Left renal cortex interstitium (tissue), 4 donors: ENCODE results near the gene COL1A2. TPM values are rescaled to one million over a fixed set of nuclear protein-coding genes. Genes with fewer than 3 reads are reported as not detected.
A peak's percentile ranks its signal among the peaks of the same experiment; 100 is the strongest.

Experiments used
- DNase-seq, 4 donors: peaks; one replicate each; pipeline ENCODE4 v3.0.0-alpha.2; 2013; ENCODE audit warnings: low read depth in 4 of 4, low spot score in 2 of 4, missing footprints in 1 of 4
- polyA plus RNA-seq, 4 donors: library from polyadenylated mRNA; unstranded; fragments of 120-200 nt; gene quantifications; one replicate each; pipeline ENCODE4 v1.2.1, GENCODE V29; 2013; ENCODE audit not compliant: insufficient read length in 4 of 4

COL1A2 gene
- polyA plus RNA-seq, 4 donors: 631 to 862 (median 765) TPM

DNA sequence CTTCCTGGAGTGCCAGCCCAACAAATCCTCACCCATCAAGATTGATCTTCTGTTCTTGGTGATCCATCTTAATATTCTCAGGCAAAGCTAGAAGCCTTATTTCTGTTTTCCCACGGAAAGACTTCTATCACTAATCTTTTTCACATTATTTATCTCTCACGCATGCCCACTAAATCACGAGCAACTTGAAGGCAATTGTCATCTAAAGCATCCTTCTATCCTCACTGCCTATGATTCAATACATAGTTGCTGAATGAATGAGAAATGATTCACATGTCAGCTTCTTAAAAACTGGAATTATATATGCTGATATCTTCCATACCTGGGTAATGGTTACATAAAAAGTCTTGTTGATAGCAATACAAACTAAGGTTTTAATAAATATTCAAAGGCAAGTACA lies 12.6 kb upstream of the COL1A2 start:
- no peak for DNase-seq

DNA sequence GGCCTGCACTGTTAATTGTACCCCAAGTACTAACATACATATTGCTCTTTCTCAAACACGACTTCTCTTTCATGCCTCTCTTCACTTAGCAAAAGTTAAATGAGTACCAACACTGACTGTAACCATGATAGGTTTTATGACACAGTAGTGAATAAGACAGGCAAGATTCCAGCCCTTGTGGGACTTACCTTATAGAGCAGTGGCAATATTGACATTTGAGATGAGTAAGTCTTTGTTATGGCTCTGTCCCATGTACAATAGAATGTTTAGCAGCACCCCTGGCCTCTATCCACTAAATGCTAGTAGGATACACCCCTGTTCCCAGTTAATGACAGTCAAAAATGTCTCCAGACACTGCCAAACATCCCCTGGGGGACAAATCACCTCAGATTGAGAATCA lies 11.9 kb upstream of the COL1A2 start:
- no peak for DNase-seq

DNA sequence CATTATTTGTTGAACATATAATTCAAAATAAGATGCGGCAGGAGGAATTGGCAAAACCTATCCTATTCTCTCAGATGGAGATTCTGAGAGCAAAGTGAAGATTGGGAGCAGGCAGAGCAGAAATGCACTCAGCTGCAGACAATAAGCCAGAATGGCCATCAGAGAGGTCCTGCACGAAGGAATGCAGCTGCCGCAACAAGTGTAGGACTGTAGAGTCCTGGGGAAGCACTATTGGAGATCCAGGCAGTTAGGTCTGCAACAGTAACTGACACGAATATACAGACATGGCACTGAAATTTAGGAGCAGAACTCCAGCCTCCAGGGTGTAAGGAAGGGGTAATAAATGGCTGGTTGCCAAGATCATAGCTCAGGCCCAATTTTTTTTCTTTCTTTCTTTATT lies 10.4 kb upstream of the COL1A2 start:
- DNase-seq: no peak

GRCh38 chr7:94386416-94386815 lies 8.3 kb upstream of the COL1A2 start:
- no peak for DNase-seq

GRCh38 chr7:94388540-94388939 lies 6.2 kb upstream of the COL1A2 start:
- DNase-seq: no peak

DNA sequence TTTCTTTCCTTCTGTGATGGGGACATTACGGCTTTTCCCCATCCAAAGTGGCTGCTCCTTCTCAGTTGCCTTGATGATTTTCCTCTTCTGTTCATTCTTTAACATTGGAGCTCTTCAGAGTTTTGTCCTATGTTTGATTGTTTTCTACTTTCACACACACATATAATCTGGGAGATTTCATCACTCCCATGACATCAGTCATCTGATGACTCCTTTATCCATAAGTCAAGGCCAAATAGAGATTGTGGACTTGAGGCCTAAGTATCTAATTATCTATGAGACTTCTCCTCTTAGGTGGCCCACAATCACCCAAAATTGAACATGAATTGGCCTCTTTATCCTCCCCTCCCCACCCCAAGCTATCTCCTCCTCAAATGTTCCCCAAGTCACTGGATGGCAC lies 5.3 kb upstream of the COL1A2 start:
- DNase-seq: no peak

GRCh38 chr7:94391726-94392392 lies 2.8 kb upstream of the COL1A2 start:
- peak in 1 of 4 donors; percentile 11 for DNase-seq

DNA sequence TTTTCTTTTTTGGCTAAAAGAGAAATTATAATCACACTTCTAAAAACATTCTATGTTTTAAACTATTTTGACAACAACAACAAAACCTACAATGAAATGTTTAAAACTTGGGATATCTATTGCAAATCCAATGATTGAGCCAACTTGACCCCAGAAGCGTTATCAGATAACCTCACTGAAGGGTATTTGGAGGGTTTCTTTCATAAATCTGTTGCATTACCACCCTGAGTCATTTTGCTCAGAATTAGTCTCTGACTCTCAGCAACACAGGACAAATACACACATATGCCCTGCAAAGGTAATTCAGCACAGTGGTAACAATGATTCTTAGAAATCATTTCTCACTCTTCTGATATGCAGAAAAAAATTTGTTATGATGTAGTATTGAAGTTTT lies 2.3 kb upstream of the COL1A2 start:
- no peak for DNase-seq

DNA sequence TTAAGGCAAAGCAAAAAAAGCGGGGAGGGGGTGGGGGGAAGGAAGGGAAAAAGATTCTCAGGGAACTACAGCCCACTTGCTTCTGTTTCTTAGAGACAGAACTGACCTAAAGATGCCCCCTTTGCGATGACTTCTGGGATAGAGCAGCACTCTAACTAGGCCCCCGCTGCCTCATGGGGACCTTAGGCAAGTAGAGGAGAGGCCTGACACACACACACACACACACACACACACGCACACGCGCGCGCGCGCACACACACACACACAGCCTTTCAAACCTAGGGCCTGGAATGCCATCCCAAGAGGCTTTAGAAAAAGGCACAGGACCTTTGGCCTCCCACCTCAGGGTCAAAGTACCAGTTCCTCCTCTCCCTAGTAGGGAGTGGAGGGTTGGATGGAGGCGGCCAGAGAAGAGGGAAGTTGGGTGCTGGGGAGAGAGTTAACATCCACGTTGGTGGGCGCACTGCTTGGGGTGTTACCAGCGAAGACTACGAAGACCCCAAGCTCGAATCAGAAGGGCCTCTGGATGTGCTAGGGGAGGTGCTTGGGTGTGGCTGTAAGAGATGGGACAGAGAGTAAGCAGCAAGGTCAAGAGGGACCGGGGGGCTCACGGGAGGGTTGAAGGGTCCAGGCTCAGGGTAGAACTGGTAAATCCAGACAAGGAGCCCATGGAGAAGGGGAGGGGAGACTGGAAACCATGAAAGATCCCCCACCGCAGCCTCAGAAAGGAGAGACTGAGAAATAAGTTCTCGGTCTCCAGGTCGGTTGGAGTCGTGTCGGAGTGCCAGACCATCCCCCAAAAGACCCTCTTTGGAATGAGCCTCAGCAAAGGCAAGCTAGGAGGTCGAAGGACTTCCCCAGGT lies 1.2 kb upstream of the COL1A2 start:
- peak in 1 of 4 donors; percentile 24 for DNase-seq

DNA sequence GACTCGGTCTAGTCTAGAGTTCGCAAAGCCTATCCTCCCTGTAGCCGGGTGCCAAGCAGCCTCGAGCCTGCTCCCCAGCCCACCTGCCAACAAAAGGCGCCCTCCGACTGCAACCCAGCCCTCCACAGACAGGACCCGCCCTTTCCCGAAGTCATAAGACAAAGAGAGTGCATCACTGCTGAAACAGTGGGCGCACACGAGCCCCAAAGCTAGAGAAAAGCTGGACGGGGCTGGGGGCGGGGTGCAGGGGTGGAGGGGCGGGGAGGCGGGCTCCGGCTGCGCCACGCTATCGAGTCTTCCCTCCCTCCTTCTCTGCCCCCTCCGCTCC lies 622 bp upstream of the COL1A2 start:
- peak in 1 of 4 donors; percentile 13 for DNase-seq

DNA sequence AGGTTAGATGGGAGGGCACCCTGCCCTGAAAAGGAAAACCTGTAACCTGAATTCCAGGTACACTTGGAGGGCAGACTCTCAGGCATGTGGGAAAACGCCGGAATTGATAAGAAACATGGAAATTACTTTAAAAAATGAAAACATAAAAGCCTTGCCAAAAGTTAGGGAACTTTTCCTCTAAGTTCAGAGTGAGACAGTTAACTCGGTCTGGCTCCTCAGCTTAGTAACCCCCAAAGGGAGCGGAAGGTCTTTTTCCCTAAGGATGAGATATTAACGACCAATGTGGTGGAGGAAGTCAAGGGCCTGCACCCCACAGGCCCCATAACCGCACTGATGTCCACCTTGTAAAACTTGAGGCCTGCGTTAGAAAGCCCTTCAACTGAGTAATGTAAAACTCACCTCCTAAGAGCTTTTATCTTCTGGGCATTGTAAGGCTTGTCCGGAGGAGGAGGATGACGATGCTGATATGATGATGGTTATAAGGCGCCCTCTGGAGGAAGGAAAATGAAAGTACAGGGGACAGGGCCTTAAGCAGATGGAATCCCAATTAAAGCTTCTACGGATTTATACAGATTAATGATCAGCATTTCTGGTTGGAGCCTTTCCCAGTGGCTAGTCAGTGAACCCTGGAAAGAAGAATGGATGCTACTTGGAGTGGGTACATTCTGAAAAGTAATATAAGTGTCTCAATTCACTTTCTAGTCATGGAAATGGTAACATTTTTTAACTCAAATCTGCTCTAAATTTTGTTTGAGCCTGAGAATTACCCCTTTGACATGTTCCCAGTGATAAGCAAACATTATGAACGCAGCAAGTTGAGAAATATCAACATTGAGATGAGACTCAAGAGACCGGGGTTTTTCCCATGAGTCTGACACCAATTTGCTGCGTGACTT lies 694 bp downstream of the COL1A2 start:
- peak in 3 of 4 donors; percentile 75 to 85 (median 78) for DNase-seq

DNA sequence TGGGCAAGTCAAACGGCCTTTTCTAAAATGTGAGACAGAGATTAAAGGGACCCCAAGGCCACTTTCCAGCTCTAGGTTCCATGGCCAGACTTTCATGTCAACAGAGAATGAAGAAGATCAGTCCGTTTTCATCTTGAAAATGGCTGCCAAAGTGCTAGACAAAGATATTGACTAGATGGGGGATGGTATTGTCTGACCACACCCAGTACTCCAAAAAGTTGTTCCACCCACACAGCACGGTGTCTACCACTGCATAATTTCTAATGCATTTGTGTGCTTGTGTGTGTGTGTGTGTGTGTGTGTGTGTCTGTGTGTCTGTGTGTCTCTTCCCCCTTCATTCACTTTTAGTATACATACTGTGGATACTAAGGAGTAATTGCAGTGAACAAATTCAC lies 1.3 kb downstream of the COL1A2 start:
- peak in 1 of 4 donors; percentile 10 for DNase-seq

GRCh38 chr7:94396596-94396995 lies 1.9 kb downstream of the COL1A2 start:
- DNase-seq: no peak

DNA sequence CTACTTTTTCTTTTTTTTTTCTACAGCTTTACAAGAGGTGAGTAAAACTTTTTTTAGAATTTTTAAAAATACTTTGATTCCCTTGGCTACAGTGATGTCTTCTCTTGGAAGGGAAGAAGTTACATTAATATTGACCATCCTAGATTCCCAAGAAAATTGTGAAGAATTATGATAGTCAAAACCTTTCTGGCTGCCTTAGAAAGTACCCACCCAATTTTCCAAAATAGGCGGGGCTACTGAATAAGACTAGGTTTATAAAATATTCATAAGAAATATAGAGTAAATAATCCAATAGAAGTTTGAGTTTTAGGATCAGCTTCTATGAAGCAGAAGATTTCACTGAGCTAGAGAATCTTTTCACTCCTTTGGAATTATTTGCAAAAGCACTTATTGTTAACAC lies 3.0 kb downstream of the COL1A2 start:
- DNase-seq: no peak

DNA sequence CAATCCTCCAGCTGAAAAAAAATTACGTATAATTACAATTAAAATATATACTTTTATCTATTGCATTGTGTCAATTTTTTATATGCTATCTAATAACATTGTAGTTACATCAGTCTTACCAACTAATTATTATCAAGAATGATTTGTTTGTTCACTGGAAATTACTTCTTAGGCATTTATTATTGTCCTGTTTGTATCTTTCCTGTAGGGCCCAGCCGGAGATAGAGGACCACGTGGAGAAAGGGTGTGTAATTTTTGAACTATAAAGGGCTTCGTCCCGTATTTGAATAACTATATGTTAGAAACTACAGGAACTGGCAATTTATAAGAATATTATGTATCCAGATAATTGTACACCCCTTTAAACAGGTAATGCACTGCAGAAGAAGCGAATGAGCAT lies 4.1 kb downstream of the COL1A2 start:
- DNase-seq: no peak

- no peak for DNase-seq
Observed at GRCh38 chr7:94400022-94400421, 5.3 kb downstream of the COL1A2 start.

GRCh38 chr7:94400643-94401427 lies 6.1 kb downstream of the COL1A2 start:
- no peak for DNase-seq

GRCh38 chr7:94401428-94401814 lies 6.7 kb downstream of the COL1A2 start:
- DNase-seq: no peak

GRCh38 chr7:94403546-94403945 lies 8.9 kb downstream of the COL1A2 start:
- no peak for DNase-seq

GRCh38 chr7:94405506-94405905 lies 10.8 kb downstream of the COL1A2 start:
- DNase-seq: no peak
